Left renal cortex interstitium (tissue), 4 donors: ENCODE measurements around the gene ATP13A1. TPM values are rescaled to one million over a fixed set of nuclear protein-coding genes. Genes with fewer than 3 reads are reported as not detected.
"Not testable (repeated sequence)": the region's sequence is repeated elsewhere in the genome, so short reads cannot be mapped to it uniquely, and the experiment has no call there.

Experiments
- DNase-seq, 4 donors: peaks; one replicate each; pipeline ENCODE4 v3.0.0-alpha.2; 2013; ENCODE audit warnings: low read depth in 4 of 4, low spot score in 2 of 4, missing footprints in 1 of 4
- polyA plus RNA-seq, 4 donors: library from polyadenylated mRNA; unstranded; fragments of 120-200 nt; gene quantifications; one replicate each; pipeline ENCODE4 v1.2.1, GENCODE V29; 2013; ENCODE audit not compliant: insufficient read length in 4 of 4

Gene ATP13A1
- polyA plus RNA-seq, result 10 to 100 TPM; 38.5 to 68.9 (median 54.2) TPM

DNA sequence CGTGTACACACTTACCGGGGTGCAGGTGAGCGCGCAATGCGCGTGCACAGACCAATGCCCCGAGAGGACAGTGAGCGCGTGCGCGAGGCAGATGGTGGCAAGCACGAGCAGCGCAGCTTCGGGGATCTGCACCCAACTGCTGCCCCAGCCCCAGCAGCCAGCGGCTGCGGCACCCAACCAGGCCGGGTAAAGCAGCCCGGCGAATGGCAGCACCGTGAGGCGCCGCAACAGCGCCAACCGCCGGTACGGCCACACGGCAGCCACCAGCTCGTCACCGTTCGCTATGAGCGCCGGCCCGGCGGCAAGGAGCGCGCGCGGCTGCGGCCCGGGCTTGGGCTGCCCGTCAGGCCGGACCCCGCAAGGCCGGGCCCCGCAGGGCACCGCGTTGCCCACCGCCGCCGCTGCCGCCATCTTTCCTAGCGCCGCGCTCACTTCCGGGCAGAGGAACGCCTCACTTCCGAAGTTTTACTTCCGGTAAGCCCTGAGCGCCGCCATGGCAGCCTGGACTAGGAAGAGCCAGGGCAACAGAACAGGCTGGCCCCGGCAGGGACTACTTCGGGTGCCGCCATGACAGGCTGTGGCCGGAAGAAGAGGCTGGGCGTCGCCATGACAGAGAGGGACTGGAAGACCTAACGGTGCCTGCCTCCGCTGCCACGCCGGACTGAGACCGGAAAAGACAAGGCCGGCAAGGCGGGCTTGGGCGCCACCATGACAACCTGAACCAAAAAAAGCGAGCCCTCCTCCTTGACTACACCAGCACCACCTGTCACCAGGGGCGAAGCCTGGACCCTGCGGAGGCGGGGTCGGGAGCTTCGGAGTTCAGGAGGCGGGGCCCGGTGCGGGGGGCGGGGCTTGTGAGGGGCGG is at the start of gene ATP13A1:
Gene ATP13A1 (minus strand): TSS at position 421 of the 865 bp plus-strand sequence. CDS start 10 bp downstream, at position 411.
- peak; percentile 86 to 94 (median 94) for DNase-seq

DNA sequence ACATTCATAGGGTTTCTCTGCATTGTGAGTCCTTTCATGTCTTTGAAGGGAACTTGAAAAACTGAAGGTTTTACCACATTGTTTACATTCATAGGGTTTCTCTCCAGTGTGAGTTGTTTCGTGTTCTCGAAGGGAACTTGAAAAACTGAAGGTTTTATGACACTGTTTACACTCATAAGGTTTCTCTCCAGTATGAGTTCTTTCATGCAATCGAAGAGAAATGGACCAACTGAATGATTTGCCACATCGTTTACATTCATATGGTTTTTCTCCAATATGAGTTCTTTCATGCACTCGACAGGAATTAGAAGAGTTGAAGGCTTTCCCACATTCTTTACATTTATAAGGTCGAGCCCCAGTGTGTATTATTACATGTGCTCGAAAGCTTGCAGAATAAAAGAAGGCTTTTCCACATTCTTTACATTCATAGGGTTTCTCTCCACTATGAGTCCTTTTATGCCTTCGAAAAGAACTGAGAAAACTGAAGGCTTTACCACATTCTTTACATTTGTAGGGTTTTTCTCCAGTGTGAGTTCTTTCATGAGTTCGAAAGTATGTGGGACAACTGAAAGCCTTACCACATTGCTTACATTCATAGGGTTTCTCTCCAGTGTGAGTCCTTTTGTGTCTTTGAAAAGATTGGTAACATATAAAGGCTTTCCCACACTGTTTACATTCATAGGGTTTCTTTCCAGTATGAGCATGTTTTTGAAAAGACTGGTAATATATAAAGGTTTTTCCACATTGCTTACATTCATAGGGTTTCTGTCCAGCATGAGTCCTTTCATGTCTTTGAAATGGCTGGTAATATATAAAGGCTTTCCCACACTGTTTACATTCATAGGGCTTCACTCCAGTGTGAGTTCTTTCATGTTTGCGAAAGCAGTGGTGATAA is 48.7 kb upstream of the ATP13A1 start:
- no peak for DNase-seq

DNA sequence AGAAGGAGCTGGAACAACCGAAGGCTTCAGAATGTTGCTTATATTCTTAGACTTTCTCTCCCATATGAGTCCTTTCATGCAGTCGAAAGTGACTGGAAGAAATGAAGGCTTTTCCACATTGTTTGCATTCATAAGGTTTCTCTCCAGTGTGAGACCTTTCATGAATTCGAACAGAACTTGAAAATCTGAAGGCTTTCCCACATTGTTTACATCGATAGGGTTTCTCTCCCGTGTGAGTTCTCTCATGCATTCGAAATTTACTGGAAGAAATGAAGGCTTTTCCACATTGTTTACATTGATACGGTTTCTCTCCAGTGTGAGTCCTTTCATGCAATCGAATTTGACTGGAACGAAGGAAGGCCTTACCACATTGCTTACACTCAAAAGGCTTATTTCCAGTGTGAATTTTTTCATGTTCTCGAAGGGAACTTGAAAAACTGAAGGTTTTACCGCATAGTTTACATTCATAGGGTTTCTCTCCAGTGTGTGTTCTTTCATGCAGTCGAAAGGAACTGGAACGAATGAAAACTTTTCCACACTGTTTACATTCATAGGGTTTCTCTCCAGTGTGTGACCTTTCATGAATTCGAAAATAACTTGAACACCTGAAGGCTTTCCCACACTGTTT is 47.9 kb upstream of the ATP13A1 start:
- no peak for DNase-seq

DNA sequence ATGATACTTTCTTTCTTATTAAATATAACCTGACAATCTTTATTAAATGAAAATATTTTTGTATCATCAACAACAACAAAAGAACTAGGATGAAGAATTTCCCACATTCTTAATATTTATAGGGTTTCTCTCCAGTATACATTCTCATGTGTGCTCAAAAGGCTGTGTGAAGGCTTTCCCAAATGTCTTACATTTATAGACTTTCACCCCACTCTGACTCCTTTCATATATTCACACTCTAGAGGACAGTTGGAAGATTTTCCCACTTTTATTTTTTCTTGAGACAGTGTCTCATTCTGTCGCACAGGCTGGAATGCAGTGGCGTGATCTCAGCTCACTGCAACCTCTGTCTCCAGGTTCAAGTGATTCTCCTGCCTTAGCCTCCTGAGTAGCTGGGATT is 47.0 kb upstream of the ATP13A1 start:
- no peak for DNase-seq

DNA sequence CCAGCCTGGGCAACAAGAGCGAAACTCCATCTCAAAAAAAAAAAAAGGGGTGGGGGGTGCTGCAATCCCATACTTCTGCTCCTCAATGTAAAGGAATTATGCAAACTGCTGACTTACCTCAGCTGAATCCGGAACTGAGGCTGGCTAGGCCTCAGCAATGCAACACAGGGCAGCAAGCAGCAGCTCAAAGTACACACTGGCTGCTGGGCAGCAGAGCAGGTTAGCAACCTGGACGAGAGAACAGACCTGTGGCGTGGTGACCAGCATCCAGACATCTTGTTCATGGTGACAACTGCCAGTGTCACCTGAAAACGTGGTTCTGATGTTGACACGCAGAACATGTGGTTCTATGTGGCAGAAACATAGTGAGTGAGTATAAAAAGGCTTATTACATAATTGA is 41.4 kb upstream of the ATP13A1 start:
- DNase-seq, result no peak

DNA sequence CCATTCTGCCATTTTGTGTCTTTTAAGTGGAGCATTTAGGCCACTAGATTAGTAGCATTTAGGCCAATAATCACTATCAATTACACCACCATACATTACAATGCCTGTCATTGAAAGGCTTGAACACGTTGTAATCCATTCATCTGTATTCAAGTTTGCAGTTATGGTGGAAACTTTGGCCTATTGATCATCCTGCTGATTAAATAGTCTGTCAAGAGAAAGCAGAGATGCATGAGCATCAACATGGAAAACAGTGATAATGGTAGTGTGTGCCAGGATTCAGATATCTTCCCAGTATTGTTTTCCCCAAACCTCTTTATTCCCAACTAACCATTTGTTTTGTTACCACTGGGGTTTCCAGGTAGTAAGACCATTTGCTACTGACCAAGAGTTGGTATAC is 37.0 kb upstream of the ATP13A1 start:
- not testable (repeated sequence) for DNase-seq

DNA sequence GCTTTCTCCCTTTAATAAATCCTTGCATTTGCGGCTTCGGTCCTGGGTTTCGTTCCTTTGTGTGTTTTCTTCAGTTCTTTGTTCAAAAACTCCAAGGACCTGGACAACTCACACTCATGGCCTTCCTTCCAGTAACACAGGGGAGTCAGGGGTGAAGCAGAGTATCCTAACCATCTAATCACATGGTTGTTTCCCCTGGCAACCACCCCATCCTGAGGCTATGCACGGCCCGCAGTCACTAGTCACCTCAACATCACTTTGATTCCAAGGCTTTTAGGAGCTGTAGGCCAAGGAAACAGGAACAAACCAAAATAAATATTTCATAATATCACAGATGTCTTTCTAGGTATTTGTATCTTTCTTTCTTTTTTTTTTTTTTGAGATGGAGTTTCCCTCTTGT is 34.1 kb upstream of the ATP13A1 start:
- no peak for DNase-seq

DNA sequence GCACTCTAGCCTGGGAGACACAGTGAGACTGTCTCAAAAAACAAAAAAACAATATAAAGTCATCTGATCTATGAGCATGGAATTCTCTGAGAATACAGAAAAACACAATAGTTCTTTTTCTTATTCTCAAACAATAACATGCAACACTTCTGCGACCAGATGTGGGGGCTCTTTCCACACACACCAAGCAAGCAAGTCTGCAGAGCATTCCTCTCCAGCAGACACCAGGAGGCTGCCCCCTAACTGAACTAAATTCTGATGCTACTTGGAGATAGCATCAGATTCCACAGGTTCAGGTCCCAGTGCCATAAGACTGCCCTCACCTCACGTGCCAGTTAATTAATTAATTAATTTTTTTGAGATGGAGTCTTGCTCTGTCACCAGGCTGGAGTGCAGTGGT is 32.9 kb upstream of the ATP13A1 start:
- no peak for DNase-seq

DNA sequence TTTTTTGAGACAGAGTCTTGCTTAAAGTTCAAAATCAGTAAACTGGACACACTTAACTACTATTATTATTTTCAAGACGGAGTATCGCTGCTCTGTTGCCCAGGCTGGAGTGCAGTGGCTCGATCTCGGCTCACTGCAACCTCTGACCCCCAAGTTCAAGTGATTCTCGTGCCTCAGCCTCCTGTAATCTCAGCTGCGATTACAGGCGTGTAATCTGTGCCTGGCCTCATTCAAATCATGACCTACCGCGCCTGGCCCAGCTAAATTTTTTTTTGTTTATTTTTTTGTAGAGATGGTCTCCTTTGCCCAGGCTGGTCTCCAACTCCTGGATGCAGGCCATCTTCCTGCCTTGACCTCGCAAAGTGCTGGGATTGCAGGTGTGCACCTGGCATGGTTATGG is 28.2 kb upstream of the ATP13A1 start:
- DNase-seq, result no peak

DNA sequence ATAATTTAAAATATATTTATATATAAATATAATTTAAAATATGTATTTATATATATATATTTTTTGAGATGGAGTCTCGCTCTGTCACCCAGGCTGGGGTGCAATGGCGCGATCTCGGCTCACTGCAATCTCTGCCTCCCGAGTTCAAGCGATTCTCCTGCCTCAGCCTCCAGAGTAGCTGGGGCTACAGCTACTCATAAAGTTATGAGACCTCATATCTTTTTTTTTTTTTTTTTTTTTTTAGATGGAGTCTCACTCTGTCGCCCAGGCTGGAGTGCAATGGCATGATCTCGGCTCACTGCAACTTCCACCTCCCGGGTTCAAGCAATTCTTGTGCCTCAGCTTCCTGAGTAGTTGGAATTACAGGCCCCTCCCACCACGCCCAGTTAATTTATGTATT is 25.5 kb upstream of the ATP13A1 start:
- not testable (repeated sequence) for DNase-seq

DNA sequence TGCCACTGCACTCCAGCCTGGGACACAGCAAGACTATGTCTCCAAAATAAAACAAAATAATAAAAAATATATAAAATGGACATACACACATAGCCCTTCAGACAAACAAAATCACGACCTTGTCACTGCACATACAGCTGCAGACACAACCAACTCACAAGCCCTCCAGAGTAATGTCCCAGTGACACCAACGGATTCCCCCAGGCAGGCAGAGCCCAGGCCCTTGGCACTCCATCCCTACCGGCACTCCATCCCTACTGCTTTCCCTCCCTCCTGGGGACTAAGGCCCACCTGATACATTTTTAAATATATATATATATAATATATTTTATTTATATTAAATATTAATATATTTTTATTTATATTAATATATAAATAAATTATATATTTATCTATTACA is 23.6 kb upstream of the ATP13A1 start:
- no peak for DNase-seq

DNA sequence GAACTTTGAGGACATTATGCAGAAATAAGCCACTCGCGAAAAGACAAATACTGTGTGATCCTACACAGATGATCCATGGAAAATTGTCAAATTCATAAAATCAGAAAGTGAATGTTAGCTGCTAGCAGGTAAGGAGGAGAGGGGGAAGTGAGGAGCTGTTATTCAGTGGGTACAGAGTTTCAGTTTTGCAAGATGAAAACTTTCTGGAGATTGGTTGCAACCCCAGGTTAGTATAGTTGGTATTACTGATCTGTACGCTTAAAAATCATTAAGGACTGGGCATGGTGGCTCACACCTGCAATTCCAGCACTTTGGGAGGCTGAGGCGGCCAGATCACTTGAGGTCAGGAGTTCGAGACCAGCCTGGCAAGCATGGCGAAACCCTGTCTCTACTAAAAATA is 23.1 kb upstream of the ATP13A1 start:
- no peak for DNase-seq

DNA sequence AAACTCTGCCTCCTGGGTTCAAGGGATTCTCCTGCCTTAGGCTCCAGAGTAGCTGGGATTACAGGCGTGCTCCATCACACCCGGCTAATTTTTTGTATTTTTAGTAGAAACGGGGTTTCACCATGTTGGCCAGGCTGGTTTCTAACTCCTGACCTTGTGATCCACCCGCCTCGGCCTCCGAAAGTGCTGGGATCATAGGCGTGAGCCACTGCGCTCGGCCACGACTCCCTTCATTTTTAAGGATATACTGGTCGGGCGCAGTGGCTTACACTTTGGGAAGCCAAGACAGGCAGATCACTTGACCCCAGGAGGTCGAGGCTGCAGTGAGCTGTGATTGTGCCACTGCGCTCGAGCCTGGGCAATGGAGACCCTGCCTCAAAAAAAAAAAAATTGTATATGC is 22.6 kb upstream of the ATP13A1 start:
- not testable (repeated sequence) for DNase-seq

DNA sequence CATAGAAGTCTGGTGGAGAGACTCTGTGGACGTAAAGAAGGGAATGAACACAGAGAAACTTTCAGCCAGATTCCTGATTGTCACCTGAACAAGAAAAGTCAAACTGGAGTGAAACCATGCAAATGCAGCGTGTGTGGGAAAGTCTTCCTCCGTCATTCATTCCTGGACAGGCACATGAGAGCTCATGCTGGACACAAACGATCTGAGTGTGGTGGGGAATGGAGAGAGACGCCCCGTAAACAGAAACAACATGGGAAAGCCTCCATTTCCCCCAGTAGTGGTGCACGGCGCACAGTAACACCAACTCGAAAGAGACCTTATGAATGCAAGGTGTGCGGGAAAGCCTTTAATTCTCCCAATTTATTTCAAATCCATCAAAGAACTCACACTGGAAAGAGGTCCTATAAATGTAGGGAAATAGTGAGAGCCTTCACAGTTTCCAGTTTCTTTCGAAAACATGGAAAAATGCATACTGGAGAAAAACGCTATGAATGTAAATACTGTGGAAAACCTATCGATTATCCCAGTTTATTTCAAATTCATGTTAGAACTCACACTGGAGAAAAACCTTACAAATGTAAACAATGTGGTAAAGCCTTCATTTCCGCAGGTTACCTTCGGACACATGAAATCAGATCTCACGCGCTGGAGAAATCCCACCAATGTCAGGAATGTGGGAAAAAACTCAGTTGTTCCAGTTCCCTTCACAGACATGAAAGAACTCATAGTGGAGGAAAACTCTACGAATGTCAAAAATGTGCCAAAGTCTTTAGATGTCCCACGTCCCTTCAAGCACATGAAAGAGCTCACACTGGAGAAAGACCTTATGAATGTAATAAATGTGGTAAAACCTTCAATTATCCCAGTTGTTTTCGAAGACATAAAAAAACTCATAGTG is 15.9 kb upstream of the ATP13A1 start:
- DNase-seq, result no peak

DNA sequence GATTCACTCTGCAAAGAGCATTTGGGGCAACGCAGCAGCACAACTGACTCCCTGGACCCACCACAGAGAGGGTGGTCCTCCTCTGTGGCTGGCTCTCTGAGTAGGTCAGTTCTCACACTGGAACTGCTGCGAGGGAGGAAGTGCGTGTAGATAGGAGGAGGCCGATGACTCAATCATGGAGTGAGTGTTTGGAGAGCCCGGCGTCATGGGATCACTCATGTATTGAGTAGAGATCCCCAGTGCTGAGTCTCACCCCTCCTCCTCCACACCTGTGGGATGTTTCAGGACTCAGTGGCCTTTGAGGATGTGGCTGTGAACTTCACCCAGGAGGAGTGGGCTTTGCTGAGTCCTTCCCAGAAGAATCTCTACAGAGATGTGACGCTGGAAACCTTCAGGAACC is 14.1 kb upstream of the ATP13A1 start:
- DNase-seq, result no peak

DNA sequence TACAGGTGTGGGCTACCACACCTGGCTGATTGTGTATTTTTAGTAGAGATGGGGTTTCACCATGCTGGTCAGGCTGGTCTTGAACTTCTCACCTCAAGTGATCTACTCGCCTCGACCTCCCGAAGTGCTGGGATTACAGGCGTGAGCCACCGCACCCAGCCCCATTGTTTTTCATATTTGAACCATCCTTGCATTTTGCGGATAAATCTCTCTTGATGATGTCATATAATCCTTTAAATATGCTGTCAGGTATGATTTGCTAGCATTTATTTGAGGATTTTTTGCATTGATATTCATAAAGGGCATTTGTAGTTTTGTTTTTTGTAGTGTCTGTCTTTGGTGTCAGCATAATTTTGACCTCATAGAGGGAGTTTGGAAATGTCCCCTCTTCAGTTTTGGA is 10.8 kb upstream of the ATP13A1 start:
- no peak for DNase-seq

DNA sequence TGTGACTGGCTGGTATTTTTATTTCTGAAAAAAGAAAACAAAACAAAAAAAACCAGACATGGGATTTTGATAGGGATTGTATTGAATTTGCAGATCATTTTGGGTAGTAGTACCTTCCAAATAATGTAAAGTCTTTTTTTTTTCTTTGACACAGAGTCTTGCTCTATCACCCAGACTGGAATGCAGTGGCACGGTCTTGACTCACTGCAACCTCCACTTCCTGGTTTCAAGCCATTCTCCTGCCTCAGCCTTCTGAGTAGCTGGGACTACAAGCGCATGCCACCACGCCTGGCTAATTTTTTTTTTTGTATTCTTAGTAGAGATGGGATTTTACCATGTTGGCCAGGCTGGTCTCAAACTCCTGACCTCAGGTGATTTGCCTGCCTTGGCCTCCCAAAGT is 9.3 kb upstream of the ATP13A1 start:
- no peak for DNase-seq

DNA sequence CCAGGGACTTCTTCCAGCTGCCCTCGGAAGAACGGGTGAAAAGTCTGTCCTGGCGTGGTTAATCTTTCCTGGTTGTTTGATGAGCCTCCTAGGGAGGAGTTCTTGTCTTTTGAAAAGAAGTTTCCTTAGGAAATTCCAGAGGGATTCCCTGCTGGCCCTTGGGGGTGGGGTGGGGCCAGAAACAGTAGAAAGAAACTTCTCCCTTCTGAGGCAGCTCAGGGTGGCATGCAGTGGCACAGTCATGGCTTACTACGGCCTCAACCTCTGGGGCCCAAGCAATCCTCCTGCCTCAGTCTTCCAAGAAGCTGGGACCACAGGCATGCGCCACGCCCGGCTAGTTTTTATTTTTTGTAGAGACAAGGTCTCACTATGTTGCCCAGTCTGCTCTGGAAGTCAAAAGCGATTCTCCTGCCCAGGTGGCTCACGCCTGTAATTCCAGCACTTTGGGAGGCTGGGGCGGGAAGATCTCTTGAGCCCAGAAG is 6.6 kb upstream of the ATP13A1 start:
- no peak for DNase-seq

DNA sequence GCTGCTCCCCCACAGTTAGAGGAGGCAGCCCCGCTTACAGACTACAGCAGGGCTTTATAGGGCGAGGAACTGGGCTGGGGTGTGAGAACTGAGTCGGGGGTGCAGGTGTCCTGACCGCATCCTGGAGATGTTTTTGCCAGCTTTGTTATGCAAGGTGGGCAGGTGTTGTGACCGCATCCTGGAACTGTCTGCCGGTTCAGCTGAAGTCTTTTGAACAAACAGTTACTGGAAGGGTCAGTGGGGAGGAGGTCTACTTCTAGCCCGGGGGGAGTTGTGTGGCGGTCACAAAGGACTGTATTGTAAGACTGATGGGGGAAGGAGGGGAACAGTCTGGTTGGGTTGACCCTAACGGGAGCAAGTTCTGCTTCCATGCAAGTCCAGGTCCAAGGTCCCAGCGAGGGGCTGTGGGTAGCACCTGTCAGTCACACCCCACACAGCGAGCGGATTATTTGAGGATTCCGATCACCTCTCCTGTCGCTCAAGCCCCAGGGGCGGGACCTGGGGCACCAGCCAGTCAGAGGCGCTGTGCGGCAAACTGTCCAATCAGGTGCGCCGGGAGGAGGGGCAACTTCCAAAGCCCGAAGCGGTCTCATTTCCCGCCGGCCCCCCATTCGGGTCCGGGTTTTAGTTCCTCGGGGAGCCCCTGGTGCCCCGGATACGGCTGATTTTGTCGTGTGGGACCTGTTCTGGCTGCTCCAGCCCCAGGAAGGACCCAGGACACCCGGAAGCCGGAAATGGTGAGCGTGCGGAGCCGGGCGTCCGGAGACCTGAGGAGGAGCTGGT is 4.9 kb upstream of the ATP13A1 start, which contains the start of gene ZNF101:
Gene ZNF101 (plus strand): TSS at position 610 of the 783 bp plus-strand sequence. CDS start 125 bp downstream, at position 735.
- DNase-seq, result peak; percentile 79 to 90 (median 84)
